ENCODE measurements around the gene UBE2Q1.

UBE2Q1 gene

DNA sequence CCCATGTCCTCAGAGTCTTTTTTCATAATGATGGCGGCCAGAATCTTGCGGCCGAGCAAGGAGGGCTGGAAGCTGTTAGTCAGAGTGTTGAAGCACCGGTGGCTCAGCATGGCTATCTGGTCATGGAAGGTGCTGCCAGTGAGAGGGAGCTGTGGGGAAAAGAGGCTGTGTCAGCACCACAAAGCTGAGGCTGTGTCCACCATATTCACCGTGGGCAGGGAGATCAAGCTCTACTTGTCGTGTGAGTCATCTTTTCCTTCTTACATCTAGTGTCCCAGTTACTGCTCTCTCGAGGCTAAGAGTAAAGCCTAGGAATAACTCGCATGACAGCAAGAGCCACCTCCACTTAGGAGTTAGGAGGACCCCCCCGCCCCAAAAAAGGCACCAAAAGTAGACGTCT lies 31.3 kb upstream of the UBE2Q1 start:
- TF ChIP-seq, protein P1, sequence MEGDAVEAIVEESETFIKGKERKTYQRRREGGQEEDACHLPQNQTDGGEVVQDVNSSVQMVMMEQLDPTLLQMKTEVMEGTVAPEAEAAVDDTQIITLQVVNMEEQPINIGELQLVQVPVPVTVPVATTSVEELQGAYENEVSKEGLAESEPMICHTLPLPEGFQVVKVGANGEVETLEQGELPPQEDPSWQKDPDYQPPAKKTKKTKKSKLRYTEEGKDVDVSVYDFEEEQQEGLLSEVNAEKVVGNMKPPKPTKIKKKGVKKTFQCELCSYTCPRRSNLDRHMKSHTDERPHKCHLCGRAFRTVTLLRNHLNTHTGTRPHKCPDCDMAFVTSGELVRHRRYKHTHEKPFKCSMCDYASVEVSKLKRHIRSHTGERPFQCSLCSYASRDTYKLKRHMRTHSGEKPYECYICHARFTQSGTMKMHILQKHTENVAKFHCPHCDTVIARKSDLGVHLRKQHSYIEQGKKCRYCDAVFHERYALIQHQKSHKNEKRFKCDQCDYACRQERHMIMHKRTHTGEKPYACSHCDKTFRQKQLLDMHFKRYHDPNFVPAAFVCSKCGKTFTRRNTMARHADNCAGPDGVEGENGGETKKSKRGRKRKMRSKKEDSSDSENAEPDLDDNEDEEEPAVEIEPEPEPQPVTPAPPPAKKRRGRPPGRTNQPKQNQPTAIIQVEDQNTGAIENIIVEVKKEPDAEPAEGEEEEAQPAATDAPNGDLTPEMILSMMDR (IDR thresholded peaks at IDR 0.05; ENCODE audit: low read depth, low read length, missing control alignments), result no peak
- no peak overlapping the region for H3K4me3 ChIP-seq (ENCODE audit: low read depth, low read length)
- DNase-seq (ENCODE audit: low read depth), result no peak
- in situ Hi-C loops (cut with HindIII; ENCODE audit: low sequenced_read_pairs), result no loop called here

DNA sequence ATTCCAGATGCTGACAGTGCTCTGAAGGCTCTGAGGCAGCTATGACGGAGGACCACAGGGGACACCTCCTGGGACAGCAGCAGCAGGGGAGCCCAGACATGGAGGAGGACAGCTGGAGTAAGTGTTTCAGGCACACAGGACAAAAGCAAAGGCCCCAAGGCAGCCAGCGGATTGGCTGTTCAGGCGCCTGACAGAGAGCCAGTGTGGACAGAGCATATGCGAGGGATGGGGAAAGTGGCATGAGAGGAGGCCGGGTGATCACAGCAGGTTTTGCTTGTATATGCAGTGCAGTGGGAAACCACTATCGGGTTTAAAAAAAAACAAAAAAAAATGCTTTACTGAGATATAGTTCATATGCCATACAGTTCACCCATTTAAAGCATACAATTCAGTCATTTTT lies 28.2 kb upstream of the UBE2Q1 start:
- in situ Hi-C loops (cut with HindIII; ENCODE audit: low sequenced_read_pairs), result no loop called here
- no peak overlapping the region for H3K4me3 ChIP-seq (ENCODE audit: low read depth, low read length)
- DNase-seq (ENCODE audit: low read depth), result no peak
- TF ChIP-seq, protein P1 (IDR thresholded peaks at IDR 0.05; ENCODE audit: low read depth, low read length, missing control alignments), result no peak

GRCh38 chr1:154586231-154586630 lies 27.8 kb upstream of the UBE2Q1 start:
- no peak for DNase-seq (ENCODE audit: low read depth)
- TF ChIP-seq, protein P1 (IDR thresholded peaks at IDR 0.05; ENCODE audit: low read depth, low read length, missing control alignments), result no peak
- in situ Hi-C loops (cut with HindIII; ENCODE audit: low sequenced_read_pairs), result no loop called here
- H3K4me3 ChIP-seq (ENCODE audit: low read depth, low read length), result no peak overlapping the region

- H3K4me3 ChIP-seq (ENCODE audit: low read depth, low read length), result no peak overlapping the region
- TF ChIP-seq, protein P1 (IDR thresholded peaks at IDR 0.05; ENCODE audit: low read depth, low read length, missing control alignments), result no peak
- DNase-seq (ENCODE audit: low read depth), result no peak
- in situ Hi-C loops (cut with HindIII; ENCODE audit: low sequenced_read_pairs), result no loop called here
Measured at GRCh38 chr1:154584267-154584994, 26.0 kb upstream of the UBE2Q1 start.

DNA sequence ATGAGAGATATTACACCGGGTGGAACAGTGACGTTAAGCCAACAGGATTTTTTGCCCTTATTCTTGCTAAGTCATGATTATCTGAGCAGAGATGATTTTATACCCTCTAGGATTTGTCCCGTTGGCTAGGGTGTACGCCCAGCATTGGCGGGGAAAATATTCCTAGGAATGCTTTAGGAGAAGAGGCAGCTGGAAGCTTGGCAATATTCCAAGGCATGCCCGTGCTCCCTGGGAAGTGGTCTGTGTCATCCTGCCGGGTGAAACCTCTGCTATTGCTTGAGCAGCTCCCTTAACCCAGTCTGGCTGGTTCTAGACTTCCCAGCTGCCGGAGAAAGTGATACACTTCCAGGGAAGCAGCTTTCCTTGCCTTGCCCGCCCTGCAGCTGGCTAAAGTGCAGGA lies 25.3 kb upstream of the UBE2Q1 start:
- DNase-seq (ENCODE audit: low read depth), result no peak
- no peak overlapping the region for H3K4me3 ChIP-seq (ENCODE audit: low read depth, low read length)
- in situ Hi-C loops (cut with HindIII; ENCODE audit: low sequenced_read_pairs), result no loop called here
- TF ChIP-seq, protein P1 (IDR thresholded peaks at IDR 0.05; ENCODE audit: low read depth, low read length, missing control alignments), result no peak

DNA sequence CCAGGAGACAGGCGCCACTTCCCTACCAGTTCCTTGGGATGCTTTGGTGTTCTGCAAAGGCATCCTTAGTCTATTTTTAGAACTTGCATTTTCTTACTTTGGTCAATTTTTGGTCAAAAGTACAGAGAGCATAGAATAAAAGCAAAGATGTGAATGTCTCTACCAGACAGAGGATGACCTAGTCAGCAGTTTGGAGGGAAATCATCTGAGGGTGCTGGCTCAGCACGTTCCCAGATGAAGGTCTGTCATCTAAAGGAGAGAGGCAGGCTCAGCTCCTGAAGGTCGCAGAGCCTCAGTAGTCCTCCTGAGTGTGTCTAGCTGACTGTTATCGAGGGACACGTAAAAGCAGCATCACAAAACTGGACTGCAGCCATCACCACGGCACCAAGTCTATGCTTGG lies 24.4 kb upstream of the UBE2Q1 start:
- in situ Hi-C loops (cut with HindIII; ENCODE audit: low sequenced_read_pairs), result no loop called here
- TF ChIP-seq, protein P1 (IDR thresholded peaks at IDR 0.05; ENCODE audit: low read depth, low read length, missing control alignments), result no peak
- DNase-seq (ENCODE audit: low read depth), result no peak
- no peak overlapping the region for H3K4me3 ChIP-seq (ENCODE audit: low read depth, low read length)

Data from astrocyte of the cerebellum (primary cell).